Esophagus squamous epithelium (tissue), 5 donors: Measurements from ENCODE around the gene MUC20. TPM values are rescaled to one million over a fixed set of nuclear protein-coding genes. Genes with fewer than 3 reads are reported as not detected.
"Not testable (repeated sequence)": the region's sequence is repeated elsewhere in the genome, so short reads cannot be mapped to it uniquely, and the experiment has no call there.

Experiments
- DNase-seq: peaks from one replicate; lab custom pipeline; 2025; lab: John Stamatoyannopoulos, UW
- H3K27ac ChIP-seq, 4 donors: fragments of 200-600 bp; sonication (generic); one replicate each; pipeline ENCODE4 v1.5.1; 2016 to 2019; ENCODE audit warnings: mild to moderate bottlenecking in 1 of 4
- H3K27me3 ChIP-seq, 4 donors: fragments of 200-600 bp; sonication (generic); 1 replicate in 3 of 4; 2 replicates in 1 of 4; pipeline versions ENCODE4 v1.5.1 to v1.6.0; 2017 to 2021; ENCODE audit warnings: antibody characterized with exemption in 1 of 4
- H3K36me3 ChIP-seq, 3 donors: fragments of 200-600 bp; sonication (generic); one replicate each; pipeline ENCODE4 v1.5.1; 2016 to 2019
- H3K4me1 ChIP-seq, 3 donors: fragments of 200-600 bp; sonication (generic); one replicate each; pipeline ENCODE4 v1.5.1; 2017 to 2019
- H3K4me3 ChIP-seq, 4 donors: fragments of 200-600 bp; sonication (generic); 1 replicate in 3 of 4; 2 replicates in 1 of 4; pipeline ENCODE4 v1.5.1; 2016 to 2019; ENCODE audit warnings: mild to moderate bottlenecking in 2 of 4, moderate library complexity in 1 of 4
- H3K9me3 ChIP-seq, 3 donors: fragments of 200-600 bp; sonication (generic); one replicate each; pipeline ENCODE4 v1.5.1; 2016 to 2019
- WGBS, 2 donors: methylation state at CpG; one replicate each; pipeline ENCODE4 v1.1.5; 2018; 5-methylcytosine and 5-hydroxymethylcytosine counted together
- intact Hi-C: fragments of 100-400 bp; cut with DNase I; formaldehyde crosslinking; loops from one replicate; pipeline ENCODE4 v1.15.0; 2022
- total RNA-seq, 4 donors: library from RNA; depleted of rRNA; stranded (reverse); fragments of >200 nt; gene quantifications; one replicate each; pipeline ENCODE4 v1.1.0, GENCODE V29; 2016
- donor health status: DM: yes; HTN: yes; CAD: no.

The MUC20 gene, protein sequence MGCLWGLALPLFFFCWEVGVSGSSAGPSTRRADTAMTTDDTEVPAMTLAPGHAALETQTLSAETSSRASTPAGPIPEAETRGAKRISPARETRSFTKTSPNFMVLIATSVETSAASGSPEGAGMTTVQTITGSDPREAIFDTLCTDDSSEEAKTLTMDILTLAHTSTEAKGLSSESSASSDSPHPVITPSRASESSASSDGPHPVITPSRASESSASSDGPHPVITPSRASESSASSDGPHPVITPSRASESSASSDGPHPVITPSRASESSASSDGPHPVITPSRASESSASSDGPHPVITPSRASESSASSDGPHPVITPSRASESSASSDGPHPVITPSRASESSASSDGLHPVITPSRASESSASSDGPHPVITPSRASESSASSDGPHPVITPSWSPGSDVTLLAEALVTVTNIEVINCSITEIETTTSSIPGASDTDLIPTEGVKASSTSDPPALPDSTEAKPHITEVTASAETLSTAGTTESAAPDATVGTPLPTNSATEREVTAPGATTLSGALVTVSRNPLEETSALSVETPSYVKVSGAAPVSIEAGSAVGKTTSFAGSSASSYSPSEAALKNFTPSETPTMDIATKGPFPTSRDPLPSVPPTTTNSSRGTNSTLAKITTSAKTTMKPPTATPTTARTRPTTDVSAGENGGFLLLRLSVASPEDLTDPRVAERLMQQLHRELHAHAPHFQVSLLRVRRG
- total RNA-seq, result 10 to 100 TPM; 14.1 to 64.1 (median 25.7) TPM

DNA sequence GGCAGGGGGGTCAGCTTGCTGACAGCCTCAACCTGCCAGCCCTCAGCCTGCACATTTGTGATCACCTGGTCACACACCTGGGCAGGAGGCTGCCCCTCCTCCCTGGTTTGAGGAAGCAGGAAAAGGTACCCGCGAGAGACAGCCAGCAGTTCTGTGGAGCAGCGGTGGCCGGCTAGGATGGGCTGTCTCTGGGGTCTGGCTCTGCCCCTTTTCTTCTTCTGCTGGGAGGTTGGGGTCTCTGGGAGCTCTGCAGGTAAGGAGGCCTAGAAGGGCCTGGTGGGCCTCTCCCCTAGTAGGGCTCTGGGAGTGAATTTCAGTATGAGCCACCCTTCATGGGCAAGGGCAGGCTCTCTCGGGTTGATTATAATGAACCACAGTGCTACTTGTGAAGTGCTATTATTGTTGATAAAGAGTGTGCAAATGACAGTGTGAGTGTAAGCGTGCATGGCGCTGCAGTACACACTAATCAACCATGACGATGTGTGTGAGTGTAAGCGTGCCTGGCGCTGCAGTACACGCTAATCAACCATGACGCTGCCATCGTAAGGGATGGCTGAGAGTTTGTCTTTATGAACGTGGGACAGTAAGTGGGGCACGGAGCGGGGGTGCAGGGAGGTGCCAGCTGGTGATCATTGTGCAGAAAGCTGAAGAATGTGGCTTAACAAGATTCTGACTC is at the start of gene MUC20:
Gene MUC20, plus strand, starts transcription at position 148 of the 676 bp plus-strand sequence. Its CDS starts 30 bp downstream, at position 178.
- 64 to 68% methylated on average over 4 to 6 of the region's 16 CpGs for WGBS, 2 donors
- DNase-seq, intact Hi-C loops, H3K36me3 ChIP-seq, H3K27me3 ChIP-seq, H3K9me3 ChIP-seq: not testable (repeated sequence)
- H3K27ac ChIP-seq, result peak within 1 kb of the TSS; percentile 44 to 85 (median 71)
- H3K4me3 ChIP-seq, result peak within 1 kb of the TSS in 3 of 4 donors; percentile 8 to 20 (median 20)
- peaks cover 9 to 54% (median 10%) of the 10 kb centered on the region in 3 donors for H3K4me1 ChIP-seq

DNA sequence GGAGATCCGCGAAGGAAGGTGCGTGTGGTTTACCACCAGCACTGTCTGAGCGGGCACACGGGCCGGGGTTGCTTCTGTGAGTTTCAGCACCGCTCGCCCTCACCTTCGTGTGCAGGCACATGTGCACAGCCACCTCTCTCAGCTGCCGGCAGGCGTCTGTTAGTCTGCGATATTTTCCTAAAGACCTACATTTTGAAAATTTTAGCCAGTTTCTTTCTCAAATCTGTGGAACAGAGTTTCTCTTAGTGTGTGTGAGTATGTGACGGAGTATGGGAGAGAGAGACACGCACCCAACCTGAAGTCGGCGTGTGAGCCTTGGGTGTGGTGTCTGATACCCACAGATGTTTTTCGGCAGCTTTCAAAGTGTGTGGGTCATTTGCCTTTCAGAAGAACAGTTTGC is 49.5 kb upstream of the MUC20 start:
- intact Hi-C loops, H3K9me3 ChIP-seq, H3K4me3 ChIP-seq, H3K27me3 ChIP-seq, H3K27ac ChIP-seq, H3K4me1 ChIP-seq, DNase-seq: not testable (repeated sequence)
- peaks cover 0 to 90% (median 30%) of the 10 kb centered on the region in 3 donors for H3K36me3 ChIP-seq
- no CpG with 5 or more reads among the region's 17 CpGs for WGBS, 2 donors

DNA sequence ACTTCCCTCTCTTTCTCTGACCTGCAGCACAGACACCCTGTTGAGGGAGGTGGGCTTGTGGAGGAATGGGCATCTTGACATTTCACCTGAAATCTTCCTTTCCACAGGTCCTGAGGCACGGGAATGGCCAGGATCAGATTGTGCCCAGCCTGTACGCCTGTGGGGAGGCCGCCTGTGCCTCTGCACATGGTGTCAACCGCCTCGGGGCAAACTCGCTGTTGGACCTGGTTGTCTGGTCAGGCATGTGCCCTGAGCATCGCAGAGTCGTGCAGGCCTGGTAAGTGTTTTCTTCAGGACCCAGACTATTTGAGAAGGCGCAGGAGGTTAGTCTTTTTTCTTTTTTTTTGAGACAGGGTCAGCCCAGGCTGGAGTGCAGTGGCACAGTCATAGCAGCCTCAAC is 47.1 kb upstream of the MUC20 start:
- H3K27ac ChIP-seq, H3K9me3 ChIP-seq, DNase-seq, H3K4me1 ChIP-seq, H3K4me3 ChIP-seq, H3K27me3 ChIP-seq, intact Hi-C loops: not testable (repeated sequence)
- peaks cover 0 to 97% (median 33%) of the 10 kb centered on the region in 3 donors for H3K36me3 ChIP-seq
- no CpG with 5 or more reads among the region's 9 CpGs for WGBS, 2 donors

DNA sequence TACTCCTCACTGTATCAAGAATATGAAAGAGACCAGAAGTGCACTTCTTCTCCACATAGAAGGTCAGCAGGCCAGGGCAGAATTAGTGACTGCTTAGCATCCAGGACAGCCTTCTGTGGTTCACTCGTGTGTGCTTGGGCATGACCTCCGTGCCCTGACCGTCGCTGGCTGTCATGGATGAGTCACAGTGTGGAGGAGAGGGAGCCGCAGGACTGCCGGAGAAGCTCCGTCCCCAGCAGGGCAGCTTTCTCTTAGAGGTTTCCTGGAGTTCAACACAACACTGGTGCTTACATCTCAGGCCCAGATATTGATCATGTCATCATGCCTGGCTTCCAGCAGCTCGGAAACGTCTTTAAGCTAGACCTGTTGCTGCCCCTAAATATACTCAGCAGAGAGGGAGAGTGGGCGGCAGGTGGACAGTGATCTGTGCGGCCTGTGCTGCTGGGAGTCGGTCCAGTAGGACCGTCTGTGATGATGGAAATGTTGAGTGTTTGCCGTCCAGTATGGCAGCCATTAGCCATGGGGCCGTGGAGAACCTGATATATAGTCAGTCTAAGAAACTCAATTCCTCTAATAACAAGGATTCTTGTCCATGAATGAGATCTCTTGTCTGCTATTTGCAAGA is 42.3 kb upstream of the MUC20 start:
- DNase-seq, H3K27me3 ChIP-seq, H3K9me3 ChIP-seq, H3K27ac ChIP-seq, H3K4me3 ChIP-seq, intact Hi-C loops, H3K4me1 ChIP-seq: not testable (repeated sequence)
- peaks cover 0 to 84% (median 23%) of the 10 kb centered on the region in 3 donors for H3K36me3 ChIP-seq
- 83 to 97% methylated on average over 10 to 11 of the region's 15 CpGs for WGBS, 2 donors

DNA sequence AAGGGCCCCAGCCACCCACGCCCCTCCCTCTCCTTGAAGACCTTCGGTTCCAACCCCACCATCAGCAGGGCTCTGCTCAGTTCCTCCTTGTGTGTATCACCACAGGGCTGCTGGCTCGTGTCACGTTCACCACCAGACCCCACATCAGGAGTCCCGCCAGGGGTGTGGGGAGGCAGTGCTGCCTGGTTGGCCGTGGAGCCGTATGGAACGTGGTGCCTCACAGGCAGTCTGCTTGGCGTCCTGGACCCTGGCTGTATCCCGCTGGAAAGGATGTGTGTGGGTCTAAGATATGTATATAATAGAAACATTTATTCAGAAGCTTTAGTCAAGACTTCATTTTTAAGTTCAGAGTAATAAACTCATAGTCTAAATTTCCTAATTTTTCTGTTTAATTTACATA is 40.1 kb upstream of the MUC20 start:
- H3K27me3 ChIP-seq, H3K27ac ChIP-seq, H3K9me3 ChIP-seq, DNase-seq, intact Hi-C loops, H3K4me3 ChIP-seq: not testable (repeated sequence)
- Histone ChIP-seq H3K36me3 (peaks cover 10 to 82% (median 23%) of the 10 kb centered on the region in 3 donors), H3K4me1 (peaks cover 0 to 15% (median 0%) of the 10 kb centered on the region in 3 donors)
- 82% methylated on average over 3 of the region's 10 CpGs; no CpG with 5 or more reads in 1 of the 2 donors for WGBS, 2 donors

DNA sequence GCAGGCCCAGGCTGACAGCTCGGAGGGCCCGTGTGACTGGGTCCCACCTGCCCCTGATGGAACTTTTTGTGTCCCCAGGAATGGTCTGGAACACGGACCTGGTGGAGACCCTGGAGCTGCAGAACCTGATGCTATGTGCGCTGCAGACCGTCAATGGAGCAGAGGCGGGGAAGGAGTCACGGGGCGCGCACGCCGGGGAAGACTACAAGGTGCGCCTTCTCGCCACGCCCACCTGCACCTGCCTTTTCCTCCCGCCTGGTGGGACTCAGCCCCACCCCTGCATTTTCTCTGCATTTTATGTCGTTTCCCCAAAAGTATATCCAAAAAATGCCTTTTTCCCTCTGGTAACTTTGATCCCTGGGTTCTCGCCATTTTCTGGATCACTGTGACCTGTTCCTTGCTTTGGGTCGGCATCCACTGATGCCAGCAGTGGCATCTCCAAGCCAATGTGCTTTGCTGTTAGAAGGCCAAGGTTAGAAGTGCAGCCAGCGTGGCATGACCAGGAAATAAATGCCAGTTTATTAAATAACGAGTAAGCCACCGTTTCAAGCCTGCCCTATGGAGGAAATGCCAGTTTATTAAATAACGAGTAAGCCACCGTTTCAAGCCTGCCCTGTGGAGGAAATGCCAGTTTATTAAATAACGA is 39.2 kb upstream of the MUC20 start:
- H3K36me3 ChIP-seq, result peaks cover 10 to 82% (median 26%) of the 10 kb centered on the region in 3 donors

DNA sequence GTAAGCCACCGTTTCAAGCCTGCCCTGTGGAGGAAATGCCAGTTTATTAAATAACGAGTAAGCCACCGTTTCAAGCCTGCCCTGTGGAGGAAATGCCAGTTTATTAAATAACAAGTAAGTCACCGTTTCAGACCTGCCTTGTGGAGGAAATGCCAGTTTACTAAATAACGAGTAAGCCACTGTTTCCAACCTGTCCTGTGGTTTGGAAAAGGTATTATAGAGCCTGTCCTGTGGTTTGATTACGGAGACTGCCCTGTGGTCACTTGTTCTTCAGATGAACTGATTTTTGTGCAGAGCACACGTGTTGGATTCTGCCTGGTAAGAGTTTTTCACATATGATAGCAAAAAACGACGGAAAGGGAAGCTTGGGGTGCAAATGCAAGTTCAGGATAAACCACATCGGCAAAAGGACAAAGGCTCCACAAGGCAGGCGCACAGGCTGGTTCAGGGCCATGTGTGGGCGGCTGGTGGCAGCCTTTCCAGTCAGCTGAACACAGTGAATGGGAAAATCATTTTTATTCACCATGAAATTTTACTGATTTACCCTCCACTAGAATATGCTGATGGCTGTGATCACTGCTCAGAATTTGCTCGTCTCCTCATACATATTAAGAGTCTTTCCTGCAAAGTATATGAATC is 38.6 kb upstream of the MUC20 start:
- H3K4me3 ChIP-seq, H3K27me3 ChIP-seq, H3K9me3 ChIP-seq, DNase-seq, intact Hi-C loops: not testable (repeated sequence)
- Histone ChIP-seq H3K4me1 (peaks cover 0 to 15% (median 0%) of the 10 kb centered on the region in 3 donors), H3K27ac (peak overlapping the region in 1 of 4 donors; percentile 40), H3K36me3 (peaks cover 10 to 81% (median 29%) of the 10 kb centered on the region in 3 donors)
- WGBS, 2 donors, result 57 to 70% methylated on average over 10 to 13 of the region's 13 CpGs

More for the DNA sequence above, 39.2 kb upstream of the MUC20 start:
- peaks cover 0 to 15% (median 0%) of the 10 kb centered on the region in 3 donors for H3K4me1 ChIP-seq
- H3K9me3 ChIP-seq, H3K27ac ChIP-seq, H3K27me3 ChIP-seq, H3K4me3 ChIP-seq, intact Hi-C loops, DNase-seq: not testable (repeated sequence)
- 33 to 74% methylated on average over 5 to 6 of the region's 24 CpGs for WGBS, 2 donors

DNA sequence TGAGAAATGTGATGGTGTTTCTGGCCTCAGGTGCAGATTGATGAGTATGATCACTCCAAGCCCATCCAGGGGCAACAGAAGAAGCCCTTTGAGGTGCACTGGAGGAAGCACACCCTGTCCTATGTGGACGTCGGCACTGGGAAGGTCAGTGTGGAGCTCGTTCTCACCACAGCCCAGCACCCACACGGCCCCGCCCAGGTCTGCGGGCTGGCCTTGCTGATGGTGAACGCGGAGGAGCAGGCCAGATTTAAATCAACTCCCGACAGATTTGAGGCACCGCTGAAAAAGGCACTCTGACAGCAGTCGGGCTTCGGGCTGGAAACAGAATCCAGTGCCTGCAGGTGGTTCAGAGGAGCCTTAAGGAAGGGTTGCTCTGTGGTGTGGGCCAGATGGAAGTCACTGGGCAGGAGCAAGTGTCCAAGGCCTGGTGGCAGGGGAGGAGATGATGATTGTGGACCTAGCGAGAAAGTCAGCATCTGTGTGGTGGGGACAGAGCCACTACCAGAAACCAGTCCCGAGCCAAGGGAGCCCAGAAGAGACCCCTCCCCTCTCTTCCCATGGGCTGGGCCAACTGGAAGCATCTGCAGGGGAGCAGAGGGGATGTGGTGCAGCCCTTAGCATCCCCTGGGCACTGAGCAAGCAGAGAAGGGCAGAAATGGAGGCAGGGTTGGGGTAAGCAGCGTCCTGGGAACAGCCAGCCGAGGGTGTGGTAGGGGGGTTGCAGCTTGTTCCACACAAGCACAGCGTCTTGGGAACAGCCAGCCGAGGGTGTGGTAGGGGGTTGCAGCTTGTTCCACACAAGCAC is 36.9 kb upstream of the MUC20 start:
- Histone ChIP-seq H3K27ac (peak overlapping the region in 2 of 4 donors; percentile 9 to 30), H3K36me3 (peaks cover 10 to 79% (median 17%) of the 10 kb centered on the region in 3 donors), H3K4me1 (peaks cover 0 to 15% (median 0%) of the 10 kb centered on the region in 3 donors)
- WGBS, 2 donors, result 92 to 98% methylated on average over 10 to 18 of the region's 18 CpGs
- intact Hi-C loops, DNase-seq, H3K27me3 ChIP-seq, H3K4me3 ChIP-seq, H3K9me3 ChIP-seq: not testable (repeated sequence)

DNA sequence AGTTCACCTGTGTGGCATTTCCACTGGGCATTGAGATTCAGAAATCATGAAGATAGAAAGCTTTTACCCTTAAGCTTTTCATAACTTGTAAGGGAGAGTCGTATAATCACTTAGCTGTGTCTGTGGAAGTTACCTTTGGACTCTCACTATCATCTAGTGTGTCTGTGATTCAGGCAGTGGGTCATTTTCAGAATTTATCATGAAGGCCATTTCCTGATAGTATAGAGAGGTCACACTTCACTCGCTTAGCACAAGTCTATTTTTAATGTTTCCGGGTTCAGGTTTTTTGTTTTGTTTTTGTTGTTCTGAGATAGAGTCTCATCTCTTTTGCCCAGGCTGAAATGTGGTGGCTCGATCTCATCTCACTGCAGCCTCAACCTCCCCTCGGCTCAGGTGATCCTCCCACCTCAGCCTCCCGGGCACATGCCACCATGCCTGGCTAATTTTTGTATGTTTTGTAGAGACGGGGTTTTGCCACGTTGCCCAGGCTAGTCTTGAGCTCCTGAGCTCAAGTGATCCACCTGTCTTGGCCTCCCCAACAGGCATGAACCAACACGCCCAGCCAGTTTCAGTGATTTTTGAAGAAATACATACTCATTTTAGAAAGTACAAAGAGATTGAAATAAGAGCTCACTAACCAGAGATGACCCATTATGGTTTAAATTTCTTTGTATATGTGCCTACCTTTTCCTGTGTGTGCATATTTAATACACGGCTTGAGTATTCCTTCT is 36.1 kb upstream of the MUC20 start:
- Histone ChIP-seq H3K4me1 (peaks cover 0 to 15% (median 0%) of the 10 kb centered on the region in 3 donors), H3K27ac (peak overlapping the region in 2 of 4 donors; percentile 9 to 30), H3K36me3 (peaks cover 10 to 81% (median 20%) of the 10 kb centered on the region in 3 donors)
- intact Hi-C loops, DNase-seq, H3K9me3 ChIP-seq, H3K4me3 ChIP-seq, H3K27me3 ChIP-seq: not testable (repeated sequence)
- WGBS, 2 donors, result 64 to 68% methylated on average over 4 to 7 of the region's 10 CpGs
